K562 (cell line): Measurements from ENCODE around the gene PLEKHF1. TPM values are rescaled to one million over a fixed set of nuclear protein-coding genes. Genes with fewer than 3 reads are reported as not detected.

Experiments used
- ARID2 ChIP-seq: fragments of 450-650 bp; IDR thresholded peaks from 2 replicates; pipeline ENCODE4 v1.6.1; 2017; ENCODE audit warnings: antibody characterized with exemption, mild to moderate bottlenecking
- CSDE1 ChIP-seq, 2 experiments: fragments of 450-650 bp; IDR thresholded peaks; 2 replicates each; pipeline ENCODE4 v1.6.1; 2016; ENCODE audit warnings: mild to moderate bottlenecking in 1 of 2
- HDAC8 ChIP-seq: fragments of 450-650 bp; IDR thresholded peaks from 2 replicates; pipeline ENCODE4 v1.6.1; 2016; ENCODE audit warnings: mild to moderate bottlenecking, missing genetic modification characterization, moderate library complexity, missing compliant biosample characterization
- KDM1A ChIP-seq, 2 experiments: fragments of 450-650 bp; IDR thresholded peaks; 2 replicates each; pipeline ENCODE4 v1.6.1; 2016; ENCODE audit warnings: mild to moderate bottlenecking in 2 of 2
- XRCC3 ChIP-seq: fragments of 450-650 bp; IDR thresholded peaks from 2 replicates; pipeline ENCODE4 v1.6.1; 2017; ENCODE audit warnings: mild to moderate bottlenecking, moderate library complexity
- polyA plus RNA-seq, 8 experiments: library from polyadenylated mRNA; depleted of rRNA in 4 of 8; stranded (reverse) in 5 of 8; unstranded in 3 of 8; fragments of >200 nt; fragmentation: Nextera tagmentation in 2 of 8; fragmentation: Illumina TruSeq in 1 of 8; extraction: Ambion mirVana in 2 of 8; extraction: Trizol in 1 of 8; gene quantifications; 2 replicates each; pipeline versions ENCODE4 v1.2.1 to v1.2.3, GENCODE V29; 2011 to 2014; ENCODE audit warnings: inconsistent platforms in 1 of 8, missing spikeins in 1 of 8
- total RNA-seq, 7 experiments: library from RNA; depleted of rRNA in 6 of 7; stranded (reverse); fragments of >200 nt in 6 of 7; fragmentation: Illumina TruSeq in 2 of 7; extraction: Trizol in 2 of 7; gene quantifications; 2 replicates each; pipeline versions ENCODE4 v1.2.1 to v1.2.3, GENCODE V29; 2011 to 2021; ENCODE audit warnings: low replicate concordance in 1 of 7
- TF ChIP-seq, protein P1 (sequence below): fragments of 450-650 bp; formaldehyde crosslinking; IDR thresholded peaks from 2 replicates; pipeline ENCODE4 v1.4.0; 2022; ENCODE audit warnings: missing genetic modification characterization
- TF ChIP-seq, protein P2 (sequence below): fragments of 450-650 bp; IDR thresholded peaks from 2 replicates; pipeline ENCODE4 v1.6.1; 2016; ENCODE audit warnings: antibody characterized with exemption
- TF ChIP-seq, protein P3 (sequence below), 2 experiments: fragments of 450-650 bp in 1 of 2; sonication (generic) in 1 of 2; formaldehyde crosslinking in 1 of 2; IDR thresholded peaks; 2 replicates each; pipeline versions ENCODE4 v1.7.1 to v1.9.0; 2016 to 2022; ENCODE audit warnings: inconsistent platforms in 1 of 2, mild to moderate bottlenecking in 1 of 2, missing genetic modification reagents in 1 of 2
- TF ChIP-seq, protein P4 (sequence below): sonication (generic); formaldehyde crosslinking; IDR thresholded peaks from 2 replicates; pipeline ENCODE4 v1.9.0; 2022; ENCODE audit warnings: mild to moderate bottlenecking, missing genetic modification reagents
- TF ChIP-seq, protein P5 (sequence below): fragments of 450-650 bp; IDR thresholded peaks from 2 replicates; pipeline ENCODE4 v1.6.1; 2016; ENCODE audit warnings: mild to moderate bottlenecking
- TF ChIP-seq, protein P6 (sequence below): fragments of 450-650 bp; IDR thresholded peaks from 2 replicates; pipeline ENCODE4 v1.6.1; 2018; ENCODE audit warnings: mild to moderate bottlenecking, low read depth; ENCODE audit not compliant: partially characterized antibody

Gene PLEKHF1
- total and polyA plus RNA-seq, 9 of the 15 experiments (the other 6 are each of a cell fraction or from before 2014, with no cell fraction given), result 0.07 to 13.4 (median 3.9) TPM; not detected in 1

DNA sequence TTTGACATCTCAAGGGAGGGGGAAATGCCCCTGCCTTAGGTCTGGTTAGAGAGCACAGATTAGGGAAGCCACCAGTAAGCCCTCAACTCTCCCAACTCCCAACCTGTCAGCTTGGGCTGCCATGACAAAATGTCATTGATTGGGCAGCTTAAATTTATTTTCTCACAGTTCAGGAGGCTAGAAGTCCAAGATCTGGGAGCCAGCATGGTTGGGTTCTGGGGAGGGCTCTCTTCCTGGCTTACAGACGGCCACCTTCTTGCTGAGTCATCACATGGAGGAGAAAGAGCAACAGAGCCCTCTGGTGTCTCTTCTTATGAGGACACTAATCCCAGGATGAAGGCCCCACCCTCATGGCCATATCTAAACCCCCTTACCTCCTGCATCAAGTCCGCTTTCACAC, 25.6 kb downstream of the PLEKHF1 start (continued):
- no peak for TF ChIP-seq KDM1A (IDR thresholded peaks at IDR 0.05)
- no peak for TF ChIP-seq CSDE1 (IDR thresholded peaks at IDR 0.05)
- TF ChIP-seq ARID2, result peak; percentile 97
- peak; percentile 71 for TF ChIP-seq HDAC8
- TF ChIP-seq, protein P1, sequence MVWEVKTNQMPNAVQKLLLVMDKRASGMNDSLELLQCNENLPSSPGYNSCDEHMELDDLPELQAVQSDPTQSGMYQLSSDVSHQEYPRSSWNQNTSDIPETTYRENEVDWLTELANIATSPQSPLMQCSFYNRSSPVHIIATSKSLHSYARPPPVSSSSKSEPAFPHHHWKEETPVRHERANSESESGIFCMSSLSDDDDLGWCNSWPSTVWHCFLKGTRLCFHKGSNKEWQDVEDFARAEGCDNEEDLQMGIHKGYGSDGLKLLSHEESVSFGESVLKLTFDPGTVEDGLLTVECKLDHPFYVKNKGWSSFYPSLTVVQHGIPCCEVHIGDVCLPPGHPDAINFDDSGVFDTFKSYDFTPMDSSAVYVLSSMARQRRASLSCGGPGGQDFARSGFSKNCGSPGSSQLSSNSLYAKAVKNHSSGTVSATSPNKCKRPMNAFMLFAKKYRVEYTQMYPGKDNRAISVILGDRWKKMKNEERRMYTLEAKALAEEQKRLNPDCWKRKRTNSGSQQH (CRISPR knock-in tag), result no peak
- TF ChIP-seq, protein P2, sequence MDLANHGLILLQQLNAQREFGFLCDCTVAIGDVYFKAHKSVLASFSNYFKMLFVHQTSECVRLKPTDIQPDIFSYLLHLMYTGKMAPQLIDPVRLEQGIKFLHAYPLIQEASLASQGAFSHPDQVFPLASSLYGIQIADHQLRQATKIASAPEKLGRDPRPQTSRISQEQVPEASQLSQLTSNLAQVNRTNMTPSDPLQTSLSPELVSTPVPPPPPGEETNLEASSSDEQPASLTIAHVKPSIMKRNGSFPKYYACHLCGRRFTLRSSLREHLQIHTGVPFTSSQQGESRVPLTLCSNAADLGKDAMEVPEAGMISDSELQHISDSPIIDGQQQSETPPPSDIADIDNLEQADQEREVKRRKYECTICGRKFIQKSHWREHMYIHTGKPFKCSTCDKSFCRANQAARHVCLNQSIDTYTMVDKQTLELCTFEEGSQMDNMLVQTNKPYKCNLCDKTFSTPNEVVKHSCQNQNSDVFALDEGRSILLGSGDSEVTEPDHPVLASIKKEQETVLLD, result no peak
- TF ChIP-seq, protein P3, sequence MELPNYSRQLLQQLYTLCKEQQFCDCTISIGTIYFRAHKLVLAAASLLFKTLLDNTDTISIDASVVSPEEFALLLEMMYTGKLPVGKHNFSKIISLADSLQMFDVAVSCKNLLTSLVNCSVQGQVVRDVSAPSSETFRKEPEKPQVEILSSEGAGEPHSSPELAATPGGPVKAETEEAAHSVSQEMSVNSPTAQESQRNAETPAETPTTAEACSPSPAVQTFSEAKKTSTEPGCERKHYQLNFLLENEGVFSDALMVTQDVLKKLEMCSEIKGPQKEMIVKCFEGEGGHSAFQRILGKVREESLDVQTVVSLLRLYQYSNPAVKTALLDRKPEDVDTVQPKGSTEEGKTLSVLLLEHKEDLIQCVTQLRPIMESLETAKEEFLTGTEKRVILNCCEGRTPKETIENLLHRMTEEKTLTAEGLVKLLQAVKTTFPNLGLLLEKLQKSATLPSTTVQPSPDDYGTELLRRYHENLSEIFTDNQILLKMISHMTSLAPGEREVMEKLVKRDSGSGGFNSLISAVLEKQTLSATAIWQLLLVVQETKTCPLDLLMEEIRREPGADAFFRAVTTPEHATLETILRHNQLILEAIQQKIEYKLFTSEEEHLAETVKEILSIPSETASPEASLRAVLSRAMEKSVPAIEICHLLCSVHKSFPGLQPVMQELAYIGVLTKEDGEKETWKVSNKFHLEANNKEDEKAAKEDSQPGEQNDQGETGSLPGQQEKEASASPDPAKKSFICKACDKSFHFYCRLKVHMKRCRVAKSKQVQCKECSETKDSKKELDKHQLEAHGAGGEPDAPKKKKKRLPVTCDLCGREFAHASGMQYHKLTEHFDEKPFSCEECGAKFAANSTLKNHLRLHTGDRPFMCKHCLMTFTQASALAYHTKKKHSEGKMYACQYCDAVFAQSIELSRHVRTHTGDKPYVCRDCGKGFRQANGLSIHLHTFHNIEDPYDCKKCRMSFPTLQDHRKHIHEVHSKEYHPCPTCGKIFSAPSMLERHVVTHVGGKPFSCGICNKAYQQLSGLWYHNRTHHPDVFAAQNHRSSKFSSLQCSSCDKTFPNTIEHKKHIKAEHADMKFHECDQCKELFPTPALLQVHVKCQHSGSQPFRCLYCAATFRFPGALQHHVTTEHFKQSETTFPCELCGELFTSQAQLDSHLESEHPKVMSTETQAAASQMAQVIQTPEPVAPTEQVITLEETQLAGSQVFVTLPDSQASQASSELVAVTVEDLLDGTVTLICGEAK (IDR thresholded peaks at IDR 0.05), result no peak
- TF ChIP-seq, protein P3 (CRISPR knock-in tag; IDR thresholded peaks at IDR 0.05), result no peak
- TF ChIP-seq, protein P4, sequence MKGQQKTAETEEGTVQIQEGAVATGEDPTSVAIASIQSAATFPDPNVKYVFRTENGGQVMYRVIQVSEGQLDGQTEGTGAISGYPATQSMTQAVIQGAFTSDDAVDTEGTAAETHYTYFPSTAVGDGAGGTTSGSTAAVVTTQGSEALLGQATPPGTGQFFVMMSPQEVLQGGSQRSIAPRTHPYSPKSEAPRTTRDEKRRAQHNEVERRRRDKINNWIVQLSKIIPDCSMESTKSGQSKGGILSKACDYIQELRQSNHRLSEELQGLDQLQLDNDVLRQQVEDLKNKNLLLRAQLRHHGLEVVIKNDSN (CRISPR knock-in tag), result no peak
- no peak for TF ChIP-seq XRCC3
- TF ChIP-seq, protein P5, sequence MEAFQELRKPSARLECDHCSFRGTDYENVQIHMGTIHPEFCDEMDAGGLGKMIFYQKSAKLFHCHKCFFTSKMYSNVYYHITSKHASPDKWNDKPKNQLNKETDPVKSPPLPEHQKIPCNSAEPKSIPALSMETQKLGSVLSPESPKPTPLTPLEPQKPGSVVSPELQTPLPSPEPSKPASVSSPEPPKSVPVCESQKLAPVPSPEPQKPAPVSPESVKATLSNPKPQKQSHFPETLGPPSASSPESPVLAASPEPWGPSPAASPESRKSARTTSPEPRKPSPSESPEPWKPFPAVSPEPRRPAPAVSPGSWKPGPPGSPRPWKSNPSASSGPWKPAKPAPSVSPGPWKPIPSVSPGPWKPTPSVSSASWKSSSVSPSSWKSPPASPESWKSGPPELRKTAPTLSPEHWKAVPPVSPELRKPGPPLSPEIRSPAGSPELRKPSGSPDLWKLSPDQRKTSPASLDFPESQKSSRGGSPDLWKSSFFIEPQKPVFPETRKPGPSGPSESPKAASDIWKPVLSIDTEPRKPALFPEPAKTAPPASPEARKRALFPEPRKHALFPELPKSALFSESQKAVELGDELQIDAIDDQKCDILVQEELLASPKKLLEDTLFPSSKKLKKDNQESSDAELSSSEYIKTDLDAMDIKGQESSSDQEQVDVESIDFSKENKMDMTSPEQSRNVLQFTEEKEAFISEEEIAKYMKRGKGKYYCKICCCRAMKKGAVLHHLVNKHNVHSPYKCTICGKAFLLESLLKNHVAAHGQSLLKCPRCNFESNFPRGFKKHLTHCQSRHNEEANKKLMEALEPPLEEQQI, result no peak
- TF ChIP-seq, protein P6, sequence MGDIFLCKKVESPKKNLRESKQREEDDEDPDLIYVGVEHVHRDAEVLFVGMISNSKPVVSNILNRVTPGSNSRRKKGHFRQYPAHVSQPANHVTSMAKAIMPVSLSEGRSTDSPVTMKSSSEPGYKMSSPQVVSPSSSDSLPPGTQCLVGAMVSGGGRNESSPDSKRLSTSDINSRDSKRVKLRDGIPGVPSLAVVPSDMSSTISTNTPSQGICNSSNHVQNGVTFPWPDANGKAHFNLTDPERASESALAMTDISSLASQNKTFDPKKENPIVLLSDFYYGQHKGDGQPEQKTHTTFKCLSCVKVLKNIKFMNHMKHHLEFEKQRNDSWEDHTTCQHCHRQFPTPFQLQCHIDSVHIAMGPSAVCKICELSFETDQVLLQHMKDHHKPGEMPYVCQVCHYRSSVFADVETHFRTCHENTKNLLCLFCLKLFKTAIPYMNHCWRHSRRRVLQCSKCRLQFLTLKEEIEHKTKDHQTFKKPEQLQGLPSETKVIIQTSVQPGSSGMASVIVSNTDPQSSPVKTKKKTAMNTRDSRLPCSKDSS, result peak; percentile 94
